Measurements from ENCODE around the gene SRD5A1.
"Not testable (repeated sequence)": the region's sequence is repeated elsewhere in the genome, so short reads cannot be mapped to it uniquely, and the experiment has no call there.

The SRD5A1 gene

GRCh38 chr5:6606884-6607558 is 26.2 kb upstream of the SRD5A1 start:
- DNase-seq, result no peak

- DNase-seq, result no peak
These were observed 25.7 kb upstream of the SRD5A1 start for GRCh38 chr5:6607559-6607936.

- DNase-seq, result no peak
These were observed 25.2 kb upstream of the SRD5A1 start for GRCh38 chr5:6608016-6608415.

GRCh38 chr5:6611334-6612256 is 21.6 kb upstream of the SRD5A1 start:
- peak; percentile 95 for DNase-seq

- DNase-seq, result no peak
These were observed 18.0 kb upstream of the SRD5A1 start for GRCh38 chr5:6615034-6615815.

- no peak for DNase-seq
These were observed 16.6 kb upstream of the SRD5A1 start for GRCh38 chr5:6616632-6617031.

GRCh38 chr5:6623228-6623627 is 10.0 kb upstream of the SRD5A1 start:
- DNase-seq, result no peak

- no peak for DNase-seq
These were observed 9.3 kb upstream of the SRD5A1 start for GRCh38 chr5:6623941-6624340.

GRCh38 chr5:6626508-6626907 is 6.7 kb upstream of the SRD5A1 start:
- no peak for DNase-seq

- DNase-seq, result no peak
These were observed 1.8 kb upstream of the SRD5A1 start for GRCh38 chr5:6631441-6631840.

GRCh38 chr5:6632324-6632887 is 834 bp upstream of the SRD5A1 start:
- peak; percentile 35 for DNase-seq

- DNase-seq, result peak; percentile 17
These were observed 417 bp downstream of the SRD5A1 start for GRCh38 chr5:6633469-6634245.

- no peak for DNase-seq
These were observed 1.1 kb downstream of the SRD5A1 start for GRCh38 chr5:6634306-6634705.

- no peak for DNase-seq
These were observed 1.7 kb downstream of the SRD5A1 start for GRCh38 chr5:6634788-6635430.

- peak; percentile 59 for DNase-seq
These were observed 3.1 kb downstream of the SRD5A1 start for GRCh38 chr5:6636293-6636692.

GRCh38 chr5:6637022-6637421 is 3.8 kb downstream of the SRD5A1 start:
- no peak for DNase-seq

GRCh38 chr5:6637590-6637989 is 4.3 kb downstream of the SRD5A1 start:
- DNase-seq, result no peak

- DNase-seq, result no peak
These were observed 5.0 kb downstream of the SRD5A1 start for GRCh38 chr5:6638236-6638635.

- no peak for DNase-seq
These were observed 9.4 kb downstream of the SRD5A1 start for GRCh38 chr5:6642655-6643054.

GRCh38 chr5:6644794-6645241 is 11.6 kb downstream of the SRD5A1 start:
- no peak for DNase-seq

GRCh38 chr5:6645571-6646362 is 12.5 kb downstream of the SRD5A1 start:
- not testable (repeated sequence) for DNase-seq

All from NCI-H510A treated with DMSO at 0.1 percent for 48 hours (cell line).